SK-N-SH (cell line): ENCODE data around the gene CPLX1.

Source experiments
- EP300 ChIP-seq, 2 experiments: IDR thresholded peaks; 2 replicates each; pipeline versions ENCODE4 v1.4.0 to v1.6.1; 2012; ENCODE audit warnings: borderline replicate concordance in 1 of 2, low read depth in 1 of 2, low read length in 1 of 2
- RAD21 ChIP-seq: IDR thresholded peaks from 2 replicates; pipeline ENCODE4 v1.6.1; 2012; ENCODE audit warnings: mild to moderate bottlenecking, low read length
- TF ChIP-seq, protein P1 (sequence below): fragments of 200-600 bp; sonication (generic); IDR thresholded peaks from 2 replicates; pipeline ENCODE4 v1.6.1; 2017; ENCODE audit warnings: antibody characterized with exemption, mild to moderate bottlenecking, moderate library complexity
- TF ChIP-seq, protein P2 (sequence below): IDR thresholded peaks from 2 replicates; pipeline ENCODE4 v1.4.0; 2012; ENCODE audit warnings: low read depth

DNA sequence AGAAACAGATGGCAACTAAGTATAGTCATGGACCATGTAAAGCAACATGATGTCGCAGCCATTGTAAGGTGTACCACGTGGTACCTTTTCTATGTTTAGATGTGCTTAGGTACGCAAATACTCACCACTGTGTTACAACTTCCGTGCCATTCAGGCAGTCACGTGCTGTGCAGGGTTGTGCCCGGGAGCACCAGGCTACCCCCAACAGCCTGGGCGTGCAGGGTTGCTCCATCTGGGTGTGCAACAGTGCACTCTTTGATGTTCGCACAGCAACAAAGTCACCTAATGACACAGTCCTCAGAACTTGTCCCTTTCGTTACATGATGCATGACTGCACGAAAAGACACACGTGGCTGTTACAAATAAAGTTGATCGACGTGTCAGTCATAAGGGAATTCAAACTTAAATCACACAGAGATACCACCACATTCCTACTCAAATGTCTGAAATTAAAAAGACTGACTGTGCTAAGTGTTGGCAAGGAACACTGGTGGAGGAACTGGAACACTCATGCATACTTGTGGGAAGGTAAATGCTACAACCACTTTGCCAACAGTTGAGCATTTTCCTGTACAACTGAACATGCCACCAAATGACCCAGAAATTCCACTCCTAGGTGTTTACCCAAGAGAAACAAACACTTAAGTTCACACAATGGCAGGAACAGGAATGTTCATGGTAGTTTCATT, 24.3 kb downstream of the CPLX1 start:
- TF ChIP-seq, protein P1, sequence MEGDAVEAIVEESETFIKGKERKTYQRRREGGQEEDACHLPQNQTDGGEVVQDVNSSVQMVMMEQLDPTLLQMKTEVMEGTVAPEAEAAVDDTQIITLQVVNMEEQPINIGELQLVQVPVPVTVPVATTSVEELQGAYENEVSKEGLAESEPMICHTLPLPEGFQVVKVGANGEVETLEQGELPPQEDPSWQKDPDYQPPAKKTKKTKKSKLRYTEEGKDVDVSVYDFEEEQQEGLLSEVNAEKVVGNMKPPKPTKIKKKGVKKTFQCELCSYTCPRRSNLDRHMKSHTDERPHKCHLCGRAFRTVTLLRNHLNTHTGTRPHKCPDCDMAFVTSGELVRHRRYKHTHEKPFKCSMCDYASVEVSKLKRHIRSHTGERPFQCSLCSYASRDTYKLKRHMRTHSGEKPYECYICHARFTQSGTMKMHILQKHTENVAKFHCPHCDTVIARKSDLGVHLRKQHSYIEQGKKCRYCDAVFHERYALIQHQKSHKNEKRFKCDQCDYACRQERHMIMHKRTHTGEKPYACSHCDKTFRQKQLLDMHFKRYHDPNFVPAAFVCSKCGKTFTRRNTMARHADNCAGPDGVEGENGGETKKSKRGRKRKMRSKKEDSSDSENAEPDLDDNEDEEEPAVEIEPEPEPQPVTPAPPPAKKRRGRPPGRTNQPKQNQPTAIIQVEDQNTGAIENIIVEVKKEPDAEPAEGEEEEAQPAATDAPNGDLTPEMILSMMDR = no peak
- TF ChIP-seq RAD21 = no peak
- TF ChIP-seq, protein P2, sequence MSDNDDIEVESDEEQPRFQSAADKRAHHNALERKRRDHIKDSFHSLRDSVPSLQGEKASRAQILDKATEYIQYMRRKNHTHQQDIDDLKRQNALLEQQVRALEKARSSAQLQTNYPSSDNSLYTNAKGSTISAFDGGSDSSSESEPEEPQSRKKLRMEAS = no peak
- no peak for TF ChIP-seq EP300 (IDR thresholded peaks at IDR 0.05; ENCODE audit: borderline replicate concordance in 1 of 2, low read depth in 1 of 2, low read length in 1 of 2)
